GM12874 (cell line): ENCODE results near the gene ADGRB3.

Source experiments
- TF ChIP-seq, protein P1 (sequence below): IDR thresholded peaks from 2 replicates; pipeline ENCODE4 v1.5.1; 2011; ENCODE audit warnings: low read depth, mild to moderate bottlenecking, control low read depth, low read length, moderate library complexity; ENCODE audit not compliant: insufficient read depth

ADGRB3 gene

DNA sequence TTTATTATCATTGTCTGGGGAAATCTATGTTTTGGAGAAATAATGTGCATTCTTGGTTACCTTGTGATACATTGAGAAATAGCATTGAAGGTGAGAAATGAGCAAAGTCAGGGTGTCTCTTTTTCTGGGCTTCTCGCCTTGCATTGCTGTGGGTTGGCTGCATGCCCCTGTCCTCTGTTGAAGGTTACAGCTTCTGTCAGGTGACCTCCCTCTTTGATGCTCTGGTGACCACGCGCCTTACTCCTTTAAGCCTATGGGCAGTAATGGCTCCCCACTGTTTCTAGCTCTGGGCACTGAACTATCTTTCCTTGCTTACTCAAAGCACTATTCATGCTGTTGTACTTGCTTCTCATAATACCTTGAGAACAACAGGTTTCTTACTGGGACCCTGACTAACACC, 14.6 kb downstream of the ADGRB3 start:
- TF ChIP-seq, protein P1, sequence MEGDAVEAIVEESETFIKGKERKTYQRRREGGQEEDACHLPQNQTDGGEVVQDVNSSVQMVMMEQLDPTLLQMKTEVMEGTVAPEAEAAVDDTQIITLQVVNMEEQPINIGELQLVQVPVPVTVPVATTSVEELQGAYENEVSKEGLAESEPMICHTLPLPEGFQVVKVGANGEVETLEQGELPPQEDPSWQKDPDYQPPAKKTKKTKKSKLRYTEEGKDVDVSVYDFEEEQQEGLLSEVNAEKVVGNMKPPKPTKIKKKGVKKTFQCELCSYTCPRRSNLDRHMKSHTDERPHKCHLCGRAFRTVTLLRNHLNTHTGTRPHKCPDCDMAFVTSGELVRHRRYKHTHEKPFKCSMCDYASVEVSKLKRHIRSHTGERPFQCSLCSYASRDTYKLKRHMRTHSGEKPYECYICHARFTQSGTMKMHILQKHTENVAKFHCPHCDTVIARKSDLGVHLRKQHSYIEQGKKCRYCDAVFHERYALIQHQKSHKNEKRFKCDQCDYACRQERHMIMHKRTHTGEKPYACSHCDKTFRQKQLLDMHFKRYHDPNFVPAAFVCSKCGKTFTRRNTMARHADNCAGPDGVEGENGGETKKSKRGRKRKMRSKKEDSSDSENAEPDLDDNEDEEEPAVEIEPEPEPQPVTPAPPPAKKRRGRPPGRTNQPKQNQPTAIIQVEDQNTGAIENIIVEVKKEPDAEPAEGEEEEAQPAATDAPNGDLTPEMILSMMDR: no peak

DNA sequence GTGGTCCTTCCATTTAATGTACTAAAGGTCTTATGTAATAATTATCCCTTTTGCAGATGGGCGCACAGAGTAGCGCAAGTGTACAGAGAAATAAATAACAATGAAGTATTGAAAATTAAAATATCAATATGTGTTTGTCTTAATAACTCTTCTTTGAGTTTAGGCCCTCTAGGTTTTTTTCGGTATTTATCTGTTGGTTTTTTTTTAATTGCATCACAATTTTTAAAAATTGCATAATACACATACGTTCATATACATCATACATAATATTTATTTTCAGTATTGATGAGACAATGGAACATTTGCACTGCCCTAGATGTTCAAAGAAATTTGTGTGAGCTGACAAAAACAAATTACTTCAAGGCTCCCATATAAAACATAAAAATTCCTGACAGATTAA, 15.1 kb downstream of the ADGRB3 start:
- TF ChIP-seq, protein P1: no peak

DNA sequence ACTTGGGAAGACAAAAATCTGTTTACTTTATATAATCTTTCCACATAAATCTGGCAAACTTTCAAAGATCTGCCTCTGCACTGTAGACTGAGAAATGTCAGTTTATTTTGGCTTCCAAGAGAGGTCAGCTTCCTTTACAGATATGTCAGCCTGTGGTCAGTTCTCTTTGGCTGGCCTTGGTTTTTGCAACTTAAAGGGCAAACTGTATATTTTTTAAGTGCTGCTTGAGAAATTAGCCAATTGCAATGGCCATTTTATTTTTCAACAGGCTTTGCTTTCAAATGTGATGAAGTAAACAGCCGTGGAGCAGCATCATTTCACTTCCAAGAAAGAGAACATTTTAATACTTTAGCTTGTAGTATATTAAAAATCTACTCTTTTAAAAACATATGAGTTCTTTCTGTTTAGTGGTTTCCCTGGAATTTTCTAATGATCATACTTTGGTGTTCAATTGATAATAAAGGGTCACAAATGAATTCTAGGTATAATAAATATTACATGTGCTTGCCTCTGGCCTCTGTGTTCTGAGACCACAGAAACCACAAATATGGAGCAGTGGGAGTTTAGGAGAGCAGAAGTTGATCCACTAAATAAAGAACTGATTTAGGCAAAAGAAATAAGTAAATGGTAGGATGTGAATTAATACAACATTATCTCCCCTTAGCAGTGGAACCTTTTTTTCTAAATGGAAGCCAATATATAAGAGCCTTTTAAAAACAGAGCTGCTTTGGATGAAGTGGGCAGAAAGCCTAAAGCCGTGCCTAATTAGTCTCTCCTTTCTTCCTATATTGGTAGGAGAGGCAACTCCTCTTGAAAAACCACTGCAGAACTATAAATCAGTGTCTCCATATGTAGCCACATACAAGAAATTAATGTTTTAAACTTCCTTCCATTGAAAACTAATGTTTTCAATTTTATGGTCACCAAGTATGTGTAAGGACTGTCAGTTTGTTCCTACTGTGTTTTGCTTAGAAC, 16.2 kb downstream of the ADGRB3 start:
- TF ChIP-seq, protein P1: no peak

DNA sequence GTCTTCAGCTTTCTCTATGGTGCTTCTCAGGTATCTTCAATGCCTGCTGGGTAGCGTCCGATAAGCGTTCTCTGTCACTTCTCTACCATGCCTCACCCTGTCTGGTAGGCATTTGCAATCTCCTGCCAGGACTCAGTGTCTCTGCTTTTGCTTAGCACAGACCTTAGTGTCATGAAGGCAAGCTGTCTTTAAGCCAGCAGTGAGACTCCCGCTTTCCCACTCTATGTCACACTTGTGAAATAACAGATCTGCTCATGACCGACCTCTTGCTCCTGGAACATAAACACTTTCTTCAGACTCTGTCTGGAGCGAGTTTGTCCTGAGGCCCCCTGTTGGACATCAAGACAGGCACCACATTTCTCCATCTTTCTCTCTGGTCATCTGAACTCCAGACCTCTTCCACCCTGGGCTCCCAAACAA, 17.0 kb downstream of the ADGRB3 start:
- TF ChIP-seq, protein P1: no peak

DNA sequence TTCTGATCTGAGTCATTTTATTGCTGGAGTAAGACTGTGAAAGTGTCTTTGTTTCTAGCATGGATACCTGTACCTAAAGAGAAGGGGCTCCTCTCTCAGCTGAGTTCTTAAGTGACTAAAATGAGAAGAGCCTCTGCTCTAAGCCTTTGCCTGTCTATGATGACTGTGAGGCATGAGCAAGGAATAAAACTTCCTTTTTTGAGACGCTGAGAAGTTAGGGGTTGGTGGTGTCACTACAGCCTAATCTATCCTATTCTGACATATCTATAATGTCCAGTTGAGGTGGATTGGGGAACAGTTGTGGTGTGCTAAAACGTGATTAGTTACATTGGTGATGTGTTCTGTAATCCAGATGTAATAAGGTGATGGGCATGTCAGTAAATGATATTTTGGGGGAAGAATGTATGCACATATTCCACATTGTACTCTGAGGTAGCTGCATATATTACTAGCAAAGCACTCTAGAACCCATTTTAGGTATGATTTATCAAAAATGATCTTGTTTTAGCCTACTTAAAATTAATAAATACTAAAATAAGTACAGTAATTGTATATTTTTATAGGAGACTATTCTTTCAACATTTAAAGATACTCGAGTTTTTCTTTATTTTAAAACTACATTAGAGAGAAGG, 18.1 kb downstream of the ADGRB3 start:
- TF ChIP-seq, protein P1: no peak

DNA sequence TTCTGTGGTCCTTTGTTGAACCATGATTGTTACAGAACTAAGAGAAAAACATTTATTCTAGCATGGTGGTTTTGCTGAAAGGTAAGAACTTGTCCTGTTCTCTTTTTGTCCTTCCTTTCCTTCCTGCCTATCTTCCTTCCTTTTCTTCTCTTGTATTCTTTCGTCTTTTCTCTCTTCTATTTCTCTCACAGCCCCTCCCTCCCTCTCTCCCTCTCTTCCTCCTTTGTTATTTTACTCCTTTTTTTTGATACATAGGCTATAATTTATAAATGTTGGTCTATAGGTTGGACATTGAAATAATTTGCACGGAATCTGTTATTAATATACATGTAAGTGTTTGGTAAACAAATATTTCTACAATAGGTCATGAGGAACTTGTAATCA, 18.6 kb downstream of the ADGRB3 start:
- TF ChIP-seq, protein P1: no peak

DNA sequence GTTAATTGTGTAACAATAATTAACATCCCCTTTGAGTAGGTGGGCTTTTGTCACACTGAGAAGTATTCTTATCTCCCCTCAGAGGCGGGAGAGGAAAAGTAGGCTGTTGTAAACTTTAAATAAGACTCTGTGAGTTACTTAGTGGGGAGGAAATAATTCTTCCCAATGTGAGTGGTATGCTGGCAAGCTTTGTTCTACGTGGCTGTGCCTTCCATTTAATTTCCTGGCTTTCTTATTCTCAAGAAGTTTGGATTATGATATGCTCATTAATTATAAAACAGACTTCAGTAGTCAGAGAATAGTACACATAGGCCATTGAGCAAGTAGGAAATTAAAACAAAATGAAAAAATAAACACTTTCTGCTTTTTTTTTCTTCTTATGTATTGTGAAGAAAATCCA, 19.1 kb downstream of the ADGRB3 start:
- TF ChIP-seq, protein P1: no peak
